EH (cell line): ENCODE results near the gene PLEKHA4.

ENCODE experiments used
- DNase-seq: peaks from one replicate; pipeline ENCODE4 v3.0.0-alpha.2; 2015; ENCODE audit warnings: low read depth

The PLEKHA4 gene

GRCh38 chr19:48826606-48827020 lies 41.8 kb downstream of the PLEKHA4 start:
- DNase-seq: no peak

DNA sequence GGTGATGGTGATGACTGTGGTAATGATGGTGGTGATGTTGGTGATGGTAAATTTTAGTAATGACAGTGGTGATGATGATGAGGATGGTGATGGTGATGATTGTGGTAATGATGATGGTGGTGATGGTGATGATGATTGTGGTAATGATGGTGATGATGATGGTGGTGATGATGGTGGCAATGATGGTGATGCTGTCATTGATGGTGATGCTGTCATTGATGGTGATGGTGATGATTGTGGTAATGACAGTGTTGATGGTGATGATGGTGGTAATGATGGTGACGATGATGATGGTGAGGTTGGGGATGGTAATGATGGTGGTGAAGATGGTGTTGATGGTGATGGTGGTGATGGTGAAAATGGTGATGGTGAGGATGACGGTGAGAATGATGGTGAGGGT lies 45.9 kb downstream of the PLEKHA4 start:
- no peak for DNase-seq

GRCh38 chr19:48821633-48822032 lies 46.8 kb downstream of the PLEKHA4 start:
- DNase-seq: no peak

DNA sequence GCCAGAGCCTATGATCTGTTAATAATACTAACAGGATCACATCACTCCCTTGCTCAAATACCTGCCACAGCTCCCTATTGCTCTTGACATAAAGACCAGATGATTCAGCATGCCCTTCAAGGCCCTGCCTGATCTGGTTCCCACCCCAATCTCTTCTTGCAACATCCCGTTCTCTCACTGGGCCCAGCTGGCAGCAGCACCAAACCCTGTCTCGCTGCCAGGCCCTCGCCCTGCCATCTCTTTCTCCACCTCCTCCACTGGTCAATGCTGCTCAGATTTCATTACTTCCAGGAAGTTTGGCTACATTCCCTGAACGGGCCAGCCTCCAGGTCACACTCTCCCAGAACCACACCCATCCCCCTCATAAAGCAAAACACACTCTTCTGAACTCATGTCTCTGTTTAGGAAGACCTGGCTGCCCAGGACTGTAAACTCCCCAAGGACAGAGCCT lies 49.0 kb downstream of the PLEKHA4 start:
- peak; percentile 88 for DNase-seq

- DNase-seq: no peak
These were observed 50.1 kb downstream of the PLEKHA4 start for GRCh38 chr19:48818234-48818820.

DNA sequence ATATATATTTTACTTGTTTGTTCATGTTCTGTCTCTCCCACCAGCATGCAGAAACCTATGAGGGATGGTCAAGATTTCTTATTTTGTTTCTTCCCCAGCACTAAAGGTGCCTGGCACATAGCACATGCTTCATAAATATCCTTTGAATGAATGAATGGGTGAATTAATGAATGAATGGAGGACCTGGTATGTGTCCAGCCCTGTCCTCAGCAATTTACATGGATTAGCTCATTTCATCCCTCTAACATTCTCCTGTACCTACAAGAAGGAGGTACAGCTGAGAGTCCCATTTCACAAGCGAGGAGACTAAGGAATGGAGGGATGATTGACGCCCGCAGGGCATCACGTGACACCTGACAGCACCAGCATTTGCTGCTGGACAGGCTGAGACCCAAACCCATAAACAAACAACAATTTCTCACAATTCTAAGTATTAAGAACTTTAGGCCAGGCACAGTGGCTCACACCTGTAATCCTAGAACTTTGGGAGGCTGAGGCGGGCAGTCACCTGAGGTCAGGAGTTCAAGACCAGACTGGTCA lies 50.8 kb downstream of the PLEKHA4 start:
- DNase-seq: no peak

DNA sequence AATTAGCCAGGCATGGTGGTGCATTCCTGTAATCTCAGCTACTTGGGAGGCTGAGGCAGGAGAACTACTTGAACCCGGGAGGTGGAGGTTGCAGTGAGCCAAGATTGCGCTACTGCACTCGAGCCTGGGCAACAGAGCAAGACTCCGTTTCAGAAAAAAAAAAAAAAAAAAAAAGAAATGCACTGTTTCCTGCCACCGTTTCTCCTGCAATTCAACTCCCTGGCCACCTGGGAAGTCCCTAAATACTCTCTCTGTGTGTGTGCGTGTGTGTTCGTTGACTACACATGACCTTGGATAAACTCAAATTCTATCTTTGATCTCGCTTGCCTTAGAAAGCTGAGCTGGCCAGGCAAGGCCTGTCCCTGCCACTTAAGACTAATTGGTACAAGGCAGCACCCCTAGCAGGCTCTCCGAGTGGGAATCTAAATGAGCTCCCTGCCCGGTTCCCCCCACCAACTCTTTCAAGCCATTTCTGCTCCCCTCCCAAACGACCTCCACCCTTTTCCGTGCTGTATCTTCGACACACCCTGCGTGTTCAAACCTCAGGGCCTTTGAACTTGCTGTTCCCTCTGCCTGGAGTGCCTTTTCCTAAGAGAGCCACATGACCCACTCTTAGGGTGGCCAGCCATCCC lies 52.4 kb downstream of the PLEKHA4 start:
- peak; percentile 29 for DNase-seq

GRCh38 chr19:48814895-48815294 lies 53.5 kb downstream of the PLEKHA4 start:
- no peak for DNase-seq

DNA sequence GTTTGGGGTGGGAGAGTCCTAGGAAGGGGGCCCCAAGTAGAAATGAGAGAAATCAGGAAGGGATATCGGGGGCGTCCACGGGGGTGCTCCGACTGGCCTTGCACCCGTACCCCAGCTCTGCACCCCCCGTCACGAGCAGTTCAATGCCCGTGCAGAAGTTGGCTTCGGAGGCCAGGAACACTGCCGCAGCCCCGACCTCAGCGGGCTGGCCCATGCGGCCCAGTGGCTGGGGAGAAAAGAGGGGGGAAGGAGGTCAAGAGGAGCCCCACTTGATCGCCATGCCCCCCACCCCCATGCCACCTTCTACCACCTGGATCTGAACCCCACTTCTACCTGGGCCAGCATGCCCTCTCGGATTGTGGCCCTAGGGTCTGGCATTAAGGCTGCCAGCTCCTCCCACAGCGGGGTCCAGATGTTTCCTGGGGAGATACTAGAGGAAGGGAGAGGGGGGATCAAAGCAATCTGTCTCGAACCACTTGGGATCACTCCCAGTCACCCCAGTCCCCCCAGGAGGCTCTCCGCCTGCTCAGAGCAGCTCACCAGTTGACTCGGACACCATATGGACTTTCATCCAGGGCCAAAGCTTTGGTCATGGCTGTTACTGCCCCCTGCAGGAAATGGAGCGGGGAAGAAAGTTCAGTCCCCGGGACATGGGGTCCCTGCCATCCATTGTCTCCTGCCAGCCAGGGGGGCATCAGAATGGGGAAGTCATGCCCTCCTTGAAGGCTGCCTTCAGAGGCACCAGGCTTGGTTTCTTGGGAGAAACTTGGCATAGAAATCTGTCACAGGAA lies 55.1 kb downstream of the PLEKHA4 start:
- no peak for DNase-seq

DNA sequence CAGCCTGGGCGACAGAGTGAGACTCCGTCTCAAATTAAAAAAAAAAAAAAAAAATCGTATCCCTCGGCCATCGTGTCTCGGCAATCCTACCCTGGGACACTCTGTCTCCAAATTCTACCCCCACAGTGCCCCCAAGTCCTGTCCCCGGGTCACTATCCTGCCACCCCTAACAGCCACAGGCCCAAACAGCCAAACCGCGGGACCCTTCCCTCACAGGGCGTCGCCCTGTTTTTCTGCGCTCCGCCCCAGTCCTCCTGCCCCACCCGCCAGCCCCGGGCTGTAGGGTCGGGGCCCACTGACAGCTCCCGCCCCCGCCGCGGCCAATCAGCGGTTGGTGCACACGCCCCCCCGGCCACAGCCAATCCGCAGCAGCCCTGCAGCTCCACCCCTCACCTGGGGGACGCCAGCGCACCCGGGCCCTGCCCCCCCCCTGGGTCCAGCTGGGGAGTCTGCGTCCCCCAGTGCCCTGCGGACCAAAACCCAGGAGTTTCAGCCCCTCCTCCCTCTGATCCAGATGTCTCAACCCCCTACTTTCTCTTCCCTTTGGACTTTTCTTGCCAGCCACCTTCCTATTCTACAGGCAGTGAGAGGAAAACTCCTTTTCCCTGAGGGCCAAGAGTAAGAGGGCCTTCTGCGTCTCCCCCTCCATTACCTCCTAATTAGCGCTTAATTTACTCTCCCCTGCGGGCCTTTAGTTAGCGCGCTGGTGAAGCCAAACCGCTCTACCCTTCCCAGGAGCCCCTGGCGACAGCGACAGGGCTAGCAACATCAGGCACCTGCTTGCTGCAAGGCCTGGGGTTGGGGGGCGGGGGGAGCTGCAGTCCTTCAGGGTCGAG lies 56.1 kb downstream of the PLEKHA4 start:
- peak; percentile 66 for DNase-seq

GRCh38 chr19:48810151-48810550 lies 58.3 kb downstream of the PLEKHA4 start:
- no peak for DNase-seq

DNA sequence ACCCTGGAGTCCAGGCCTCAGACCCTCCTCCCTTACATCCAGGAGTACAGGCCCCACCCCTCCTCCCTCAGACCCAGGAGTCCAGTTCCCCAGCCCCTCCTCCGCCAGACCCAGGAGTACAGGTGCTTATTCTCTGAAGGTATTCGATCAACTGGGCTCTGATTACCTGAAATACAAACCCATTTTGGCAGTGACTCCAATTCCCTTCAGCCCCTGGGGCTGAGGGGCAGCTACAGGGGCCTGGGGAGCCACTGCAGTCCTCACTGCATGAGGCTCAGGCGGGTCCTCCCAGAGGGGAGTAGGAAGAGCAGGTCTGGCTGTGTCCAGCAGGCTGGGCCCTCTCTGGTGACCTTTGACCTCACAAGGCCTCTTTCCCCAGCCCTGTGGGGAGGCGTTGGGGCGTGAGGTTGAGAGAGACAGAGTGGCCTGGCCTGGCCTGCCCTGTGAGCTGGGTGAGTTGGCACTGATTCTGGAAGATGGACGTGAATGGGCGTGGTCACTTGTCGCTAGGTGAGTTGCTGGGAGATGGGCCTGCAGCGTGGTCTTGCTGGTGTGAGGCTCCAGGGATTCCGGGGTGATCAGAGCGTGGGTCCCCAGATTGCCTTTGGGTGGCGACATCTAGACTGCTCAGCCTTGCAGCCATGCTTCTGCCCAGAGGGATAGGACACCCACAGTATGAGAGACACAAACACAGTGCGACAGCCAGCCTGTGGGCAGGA lies 60.7 kb downstream of the PLEKHA4 start:
- no peak for DNase-seq

GRCh38 chr19:48806818-48807589 lies 61.4 kb downstream of the PLEKHA4 start:
- DNase-seq: no peak

DNA sequence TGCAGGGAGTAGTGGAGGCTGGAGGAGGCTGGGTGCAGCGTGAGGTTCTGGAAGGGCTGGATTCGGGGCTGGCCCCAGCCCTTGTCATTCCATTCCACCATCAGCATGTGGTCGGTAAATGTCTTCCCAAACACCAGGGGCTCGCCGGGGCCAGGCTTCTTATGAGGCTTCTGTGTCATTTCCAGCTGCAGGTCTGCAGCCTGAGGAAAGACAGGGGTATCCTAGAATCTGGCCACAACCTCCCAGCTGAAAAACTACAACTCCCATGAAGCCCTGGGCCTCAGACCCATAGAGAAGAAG lies 61.9 kb downstream of the PLEKHA4 start:
- DNase-seq: peak; percentile 69

GRCh38 chr19:48805452-48805851 lies 63.0 kb downstream of the PLEKHA4 start:
- no peak for DNase-seq

DNA sequence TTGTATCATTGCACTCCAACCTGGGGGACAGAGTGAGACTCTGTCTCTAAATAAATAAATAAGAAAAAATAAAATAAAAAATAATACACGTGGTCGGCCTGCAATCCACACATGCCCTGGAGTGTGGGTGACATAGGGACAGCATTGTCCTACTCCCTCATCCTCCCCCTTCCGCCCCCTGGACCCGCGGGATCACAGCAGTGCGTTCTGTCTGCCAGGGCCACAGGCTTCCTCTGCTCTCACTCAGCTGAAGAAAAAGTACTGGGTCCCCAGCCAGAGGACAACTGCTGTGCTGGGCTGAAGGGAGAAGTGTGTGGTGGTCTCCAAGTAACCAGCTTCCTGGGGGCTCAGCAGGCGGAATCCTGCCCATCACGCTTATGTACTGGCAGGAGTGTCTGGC lies 63.9 kb downstream of the PLEKHA4 start:
- no peak for DNase-seq

DNA sequence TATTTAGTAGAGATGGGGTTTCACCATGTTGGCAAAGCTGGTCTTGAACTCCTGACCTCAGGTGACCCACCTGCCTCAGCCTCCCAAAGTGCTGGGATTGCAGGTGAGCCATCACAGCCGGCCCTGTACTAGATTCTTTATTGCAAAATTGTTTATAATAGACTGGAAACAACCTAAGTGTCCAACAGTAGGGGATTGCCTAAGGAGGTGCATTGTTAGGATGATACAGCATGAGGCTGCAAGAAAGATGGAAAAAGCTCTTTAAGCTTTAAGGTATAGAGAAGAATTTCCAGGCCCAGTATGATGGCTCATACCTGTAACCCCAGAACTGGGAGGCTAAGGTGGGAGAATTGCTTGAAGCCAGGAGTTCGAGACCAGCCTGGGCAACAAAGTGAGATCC lies 65.8 kb downstream of the PLEKHA4 start:
- no peak for DNase-seq

- no peak for DNase-seq
These were observed 68.8 kb downstream of the PLEKHA4 start for GRCh38 chr19:48799358-48800300.

DNA sequence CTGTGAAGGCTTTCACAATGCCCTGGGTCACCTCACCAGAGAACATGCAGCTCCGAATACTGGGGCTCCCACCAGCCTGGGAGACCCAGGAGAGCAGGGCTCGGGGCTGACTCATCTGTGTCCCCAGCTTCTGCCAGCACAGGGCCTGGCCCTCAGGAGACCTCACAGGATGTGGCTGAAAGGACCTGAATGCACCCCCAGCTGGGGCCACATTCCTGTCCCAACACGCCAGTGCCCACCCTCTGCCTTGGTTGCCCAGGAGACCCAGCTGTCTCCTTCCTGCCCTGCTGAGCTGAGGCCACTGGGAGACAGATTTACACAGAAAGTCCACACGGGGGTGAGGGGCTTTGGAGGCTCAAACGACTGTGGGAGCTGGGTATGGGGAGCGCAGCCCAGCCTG lies 69.5 kb downstream of the PLEKHA4 start:
- DNase-seq: peak; percentile 53

GRCh38 chr19:48797103-48797502 lies 71.3 kb downstream of the PLEKHA4 start:
- DNase-seq: no peak
